HG02840 (cell line): ENCODE results near the gene CFAP20DC.
"Not testable (repeated sequence)": the region's sequence is repeated elsewhere in the genome, so short reads cannot be mapped to it uniquely, and the experiment has no call there.

Experiments used
- ATAC-seq: cut with Tn5 transposase; IDR thresholded peaks from one replicate; pipeline ENCODE4 v1.9.1; 2021; ENCODE audit warnings: mild to moderate bottlenecking, moderate library complexity, moderate number of reproducible peaks; ENCODE audit not compliant: unreplicated experiment, low FRiP score

CFAP20DC gene

GRCh38 chr3:59049671-59050331 is at the start of gene CFAP20DC:
TSS of gene CFAP20DC (minus strand) at chr3:59050025. CDS start at chr3:59049631, 394 bp downstream.
- peak; percentile 99 for ATAC-seq

DNA sequence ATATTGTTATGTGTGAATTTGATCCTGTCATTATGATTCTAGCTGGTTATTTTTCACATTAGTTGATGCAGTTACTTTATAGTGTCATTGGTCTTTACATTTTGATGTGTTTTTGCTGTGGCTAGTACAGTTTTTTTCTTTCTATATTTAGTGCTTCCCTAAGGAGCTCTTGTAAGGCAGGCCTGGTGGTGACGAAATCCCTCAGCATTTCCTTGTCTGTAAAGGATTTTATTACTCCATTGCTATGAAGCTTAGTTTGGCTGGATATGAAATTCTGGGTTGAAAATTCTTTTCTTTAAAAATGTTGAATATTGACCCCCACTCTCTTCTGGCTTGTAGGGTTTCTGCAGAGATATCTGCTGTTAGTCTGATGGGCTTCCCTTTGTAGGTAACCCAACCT is 48.7 kb upstream of the CFAP20DC start:
- ATAC-seq = not testable (repeated sequence)

DNA sequence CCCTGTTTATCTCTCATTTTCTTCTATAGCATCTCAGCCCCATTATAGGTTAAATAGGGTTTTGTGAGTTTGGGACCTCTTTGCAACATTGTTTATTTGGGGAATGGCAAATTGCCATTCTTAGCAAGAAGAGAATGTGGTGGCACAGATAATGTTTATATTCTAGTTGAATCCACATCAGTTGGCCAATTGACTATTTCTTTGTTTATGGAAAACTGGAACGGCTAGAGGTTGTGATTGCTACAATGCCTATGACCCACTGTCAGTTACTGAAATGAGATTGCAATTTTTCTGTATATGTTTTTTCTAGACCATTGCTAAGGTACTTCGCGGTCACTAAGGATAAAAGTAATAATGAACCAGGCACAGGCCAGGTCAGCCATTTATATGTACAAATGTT is 44.6 kb upstream of the CFAP20DC start:
- ATAC-seq = no peak

GRCh38 chr3:59093521-59093920 is 43.7 kb upstream of the CFAP20DC start:
- ATAC-seq = no peak

DNA sequence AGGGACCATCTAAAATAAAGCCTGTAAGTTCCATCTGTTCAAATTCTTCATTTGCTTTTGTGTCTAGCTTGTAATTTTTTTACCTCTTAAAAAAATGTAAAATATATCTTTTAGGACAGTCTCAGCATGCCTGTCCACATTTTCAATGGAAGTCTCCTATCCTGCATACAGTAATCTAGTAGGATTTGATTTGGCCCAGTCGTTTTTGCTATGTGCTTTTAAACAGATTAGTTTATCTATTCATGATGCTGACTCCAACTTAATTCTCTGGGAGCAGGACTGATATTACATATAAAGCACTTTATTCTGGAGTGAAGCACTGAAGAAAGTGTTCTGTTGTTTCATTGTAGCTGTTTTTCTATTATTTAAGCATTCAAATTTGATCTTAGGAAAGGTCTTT is 38.9 kb upstream of the CFAP20DC start:
- ATAC-seq = no peak

GRCh38 chr3:59085976-59086375 is 36.2 kb upstream of the CFAP20DC start:
- no peak for ATAC-seq

DNA sequence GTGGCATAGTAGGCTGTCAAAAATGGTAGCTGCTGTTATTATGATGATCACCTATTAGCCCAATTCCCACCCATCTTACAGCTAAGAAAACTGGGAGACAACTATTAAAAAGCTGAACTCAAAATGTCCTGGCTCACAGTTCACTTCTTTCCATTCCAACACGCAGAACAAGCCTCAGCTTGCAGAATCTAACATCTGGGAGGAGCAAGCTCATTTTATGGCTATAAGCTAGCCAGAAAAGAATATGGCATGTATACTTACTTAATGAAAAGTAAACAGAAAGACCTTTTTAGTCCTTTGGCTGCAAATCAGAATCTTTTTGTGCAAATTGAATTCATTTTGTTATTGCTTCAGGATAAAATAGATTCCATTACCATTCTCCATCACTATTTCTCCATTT is 34.8 kb upstream of the CFAP20DC start:
- ATAC-seq = no peak

DNA sequence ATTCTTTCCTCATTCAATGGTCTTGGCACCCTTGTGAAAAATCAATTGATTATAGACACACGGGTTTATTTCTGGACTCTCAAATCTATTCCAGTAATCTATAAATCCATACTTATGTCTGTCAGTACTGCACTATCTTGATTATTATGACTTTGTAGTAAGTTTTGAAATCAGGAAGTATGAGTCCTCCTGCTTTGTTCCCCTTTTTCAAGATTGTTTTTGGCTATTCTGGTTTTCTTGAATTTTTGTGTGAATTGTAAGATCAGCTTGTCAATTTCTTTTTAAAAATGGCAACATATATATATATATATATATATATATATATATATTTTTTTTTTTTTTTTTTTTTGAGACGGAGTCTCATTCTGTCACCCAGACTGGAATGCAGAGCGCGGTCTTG is 32.3 kb upstream of the CFAP20DC start:
- no peak for ATAC-seq

DNA sequence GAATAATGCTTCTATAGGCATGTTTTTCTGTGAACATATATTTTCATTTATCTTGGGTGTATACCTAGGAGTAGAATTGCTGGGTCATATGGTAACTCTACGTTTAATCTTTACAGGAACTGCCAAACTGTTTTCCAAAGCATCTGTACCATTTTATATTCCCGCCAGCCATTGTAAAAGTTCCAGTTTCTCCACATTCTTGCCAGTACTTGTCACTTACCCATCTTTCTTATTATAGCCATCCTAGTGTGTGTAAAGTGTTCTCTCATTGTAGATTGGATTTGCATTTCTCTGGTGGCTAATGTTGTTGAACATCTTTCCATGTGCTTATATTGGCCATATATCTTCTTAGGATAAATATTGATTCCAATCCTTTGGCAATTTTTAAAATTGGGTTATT is 31.2 kb upstream of the CFAP20DC start:
- no peak for ATAC-seq

- ATAC-seq = no peak
Observed at GRCh38 chr3:59079962-59080361, 30.1 kb upstream of the CFAP20DC start.

DNA sequence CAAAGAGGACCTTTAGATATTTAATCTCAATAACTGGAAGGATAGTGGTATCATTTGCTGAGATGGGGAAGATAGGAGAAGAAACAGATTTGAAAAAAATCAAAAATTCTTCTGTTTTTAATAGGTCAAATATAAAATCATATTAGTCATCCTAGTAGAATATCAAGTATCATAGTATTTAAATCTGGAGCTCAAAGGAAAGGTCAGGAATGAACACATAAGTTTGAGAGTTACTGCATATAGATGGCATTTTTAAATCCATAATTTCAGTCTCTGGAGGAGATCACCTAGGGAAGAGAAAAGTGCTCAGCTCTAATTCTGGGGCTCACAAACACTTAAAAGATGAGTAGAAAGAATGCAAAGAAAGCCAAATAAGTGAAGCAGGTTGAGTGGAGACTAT is 24.9 kb upstream of the CFAP20DC start:
- ATAC-seq = no peak

- no peak for ATAC-seq
Observed at GRCh38 chr3:59072681-59073080, 22.9 kb upstream of the CFAP20DC start.

DNA sequence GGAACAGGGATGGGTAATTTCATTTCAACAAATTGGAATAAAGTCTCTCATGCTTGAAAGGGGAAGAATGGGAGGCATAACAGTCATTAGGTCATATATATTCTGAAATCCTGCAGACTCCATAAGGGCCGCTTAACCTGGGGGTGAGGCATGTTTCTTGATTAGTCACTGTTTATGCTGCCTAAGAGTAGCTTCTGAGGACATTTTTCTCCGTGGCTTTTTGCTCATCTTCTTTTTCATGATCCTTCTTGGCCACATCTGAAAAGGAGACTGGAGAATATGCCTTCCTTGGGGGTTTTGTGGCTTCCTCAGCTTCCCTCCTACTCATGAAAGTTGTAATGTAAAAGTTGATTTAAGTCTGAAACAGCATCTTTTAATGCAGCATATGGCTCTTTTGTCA is 20.0 kb upstream of the CFAP20DC start:
- no peak for ATAC-seq

GRCh38 chr3:59065240-59065639 is 15.4 kb upstream of the CFAP20DC start:
- no peak for ATAC-seq

GRCh38 chr3:59064728-59065127 is 14.9 kb upstream of the CFAP20DC start:
- no peak for ATAC-seq

GRCh38 chr3:59064276-59064675 is 14.5 kb upstream of the CFAP20DC start:
- ATAC-seq = no peak

DNA sequence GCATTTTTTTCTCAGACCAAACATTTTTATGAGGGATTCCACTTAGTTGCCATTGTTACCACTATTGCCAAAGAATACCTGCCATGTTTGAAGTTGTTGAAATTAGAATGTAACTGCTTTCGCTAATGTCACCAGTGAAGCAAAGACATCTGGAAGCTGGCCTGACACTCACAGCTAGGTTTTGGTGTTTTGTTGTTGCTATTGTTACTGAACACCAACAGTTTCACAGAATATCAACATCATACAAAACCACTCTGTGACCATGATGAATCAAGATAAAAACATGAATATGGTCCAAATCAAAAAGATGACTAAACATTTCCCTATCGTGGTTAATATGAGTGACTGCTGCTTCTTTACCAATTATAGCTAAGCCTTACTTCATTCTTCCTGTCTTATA is 6.9 kb upstream of the CFAP20DC start:
- ATAC-seq = no peak

- no peak for ATAC-seq
Observed at GRCh38 chr3:59052803-59053411, 3.1 kb upstream of the CFAP20DC start.

- not testable (repeated sequence) for ATAC-seq
Observed at GRCh38 chr3:59050811-59051414, 1.1 kb upstream of the CFAP20DC start.

DNA sequence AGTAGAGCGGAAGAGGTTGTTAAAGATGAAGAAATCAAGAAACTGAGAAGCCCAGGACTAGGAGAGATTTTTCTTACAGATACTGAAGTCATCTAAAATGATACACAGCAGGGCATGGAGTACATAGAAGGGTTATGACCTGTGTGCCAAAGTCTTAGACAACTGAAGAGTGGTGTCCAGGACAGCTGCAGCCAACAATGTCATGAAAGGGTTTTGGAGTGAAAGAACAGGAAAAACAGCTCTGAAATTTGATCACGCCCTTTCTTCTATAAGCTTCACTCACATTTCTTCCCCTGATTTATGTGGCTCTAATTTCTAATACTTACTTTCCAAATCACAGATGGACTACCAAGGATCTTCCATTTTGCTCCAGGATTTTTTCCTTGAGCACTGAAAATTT is 3.0 kb downstream of the CFAP20DC start:
- ATAC-seq = no peak

- no peak for ATAC-seq
Observed at GRCh38 chr3:59043391-59043790, 6.4 kb downstream of the CFAP20DC start.

DNA sequence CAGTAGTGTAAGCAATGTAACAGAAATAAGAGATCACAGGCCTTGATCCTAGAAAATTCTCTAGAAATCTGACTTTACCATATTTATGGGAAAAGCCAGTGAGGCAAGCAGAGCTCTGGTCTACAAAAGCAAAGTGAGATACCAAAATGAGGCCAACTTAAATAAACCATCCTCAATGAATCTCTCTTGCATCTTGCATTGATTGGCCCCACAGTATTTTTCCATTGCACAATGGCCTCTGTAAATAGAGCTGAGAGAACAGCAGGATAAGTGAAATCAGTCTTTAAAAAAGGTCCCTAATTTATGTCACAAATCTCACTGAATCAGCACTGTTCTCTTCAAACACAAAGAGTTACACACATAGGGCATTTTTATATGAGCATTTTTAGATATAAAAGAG is 8.9 kb downstream of the CFAP20DC start:
- ATAC-seq = no peak
